Breast epithelium (tissue), 3 donors: ENCODE data around the gene KLHL36.

ENCODE experiments used
- POLR2A ChIP-seq: fragments of 450-650 bp; IDR thresholded peaks from one replicate; pipeline ENCODE4 v1.6.1; 2016; ENCODE audit warnings: antibody characterized with exemption, mild to moderate bottlenecking, moderate library complexity
- TF ChIP-seq, protein P1 (sequence below), 3 donors: fragments of 450-650 bp; IDR thresholded peaks; one replicate each; pipeline ENCODE4 v1.5.1; 2016 to 2017; ENCODE audit warnings: antibody characterized with exemption in 3 of 3, mild to moderate bottlenecking in 3 of 3, moderate library complexity in 3 of 3

DNA sequence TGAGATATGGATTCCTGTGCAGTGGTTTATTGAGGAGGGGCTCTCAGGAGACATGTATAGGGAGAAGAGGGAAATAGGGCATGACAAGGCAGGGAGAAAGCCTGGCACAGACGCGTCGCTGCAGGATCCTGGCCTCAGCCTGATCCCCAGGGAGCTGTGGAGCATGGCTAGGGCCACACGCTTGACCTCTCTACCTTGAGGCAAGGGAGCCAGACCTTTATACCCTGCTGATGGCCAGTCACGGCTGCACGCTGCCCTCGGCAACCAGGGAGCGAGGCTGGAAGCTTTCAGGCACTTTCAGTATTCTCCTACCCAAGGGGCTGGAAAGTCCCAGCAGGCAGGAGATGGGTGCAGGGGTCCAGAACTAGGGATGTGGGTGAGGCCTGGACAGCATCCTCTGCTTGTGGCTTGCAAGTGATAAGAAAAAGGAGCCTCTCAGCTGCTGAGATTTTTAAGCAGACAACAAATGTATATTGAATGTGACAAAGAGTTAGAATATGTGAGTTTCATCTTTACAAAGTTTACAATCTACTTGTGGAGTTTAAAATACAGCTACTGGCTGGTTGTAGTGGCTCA, 10.0 kb upstream of the KLHL36 start:
- TF ChIP-seq, protein P1, sequence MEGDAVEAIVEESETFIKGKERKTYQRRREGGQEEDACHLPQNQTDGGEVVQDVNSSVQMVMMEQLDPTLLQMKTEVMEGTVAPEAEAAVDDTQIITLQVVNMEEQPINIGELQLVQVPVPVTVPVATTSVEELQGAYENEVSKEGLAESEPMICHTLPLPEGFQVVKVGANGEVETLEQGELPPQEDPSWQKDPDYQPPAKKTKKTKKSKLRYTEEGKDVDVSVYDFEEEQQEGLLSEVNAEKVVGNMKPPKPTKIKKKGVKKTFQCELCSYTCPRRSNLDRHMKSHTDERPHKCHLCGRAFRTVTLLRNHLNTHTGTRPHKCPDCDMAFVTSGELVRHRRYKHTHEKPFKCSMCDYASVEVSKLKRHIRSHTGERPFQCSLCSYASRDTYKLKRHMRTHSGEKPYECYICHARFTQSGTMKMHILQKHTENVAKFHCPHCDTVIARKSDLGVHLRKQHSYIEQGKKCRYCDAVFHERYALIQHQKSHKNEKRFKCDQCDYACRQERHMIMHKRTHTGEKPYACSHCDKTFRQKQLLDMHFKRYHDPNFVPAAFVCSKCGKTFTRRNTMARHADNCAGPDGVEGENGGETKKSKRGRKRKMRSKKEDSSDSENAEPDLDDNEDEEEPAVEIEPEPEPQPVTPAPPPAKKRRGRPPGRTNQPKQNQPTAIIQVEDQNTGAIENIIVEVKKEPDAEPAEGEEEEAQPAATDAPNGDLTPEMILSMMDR (IDR thresholded peaks at IDR 0.05), result no peak
- TF ChIP-seq POLR2A, result no peak
